ENCODE results near the gene HLA-DQB2.

The HLA-DQB2 gene

DNA sequence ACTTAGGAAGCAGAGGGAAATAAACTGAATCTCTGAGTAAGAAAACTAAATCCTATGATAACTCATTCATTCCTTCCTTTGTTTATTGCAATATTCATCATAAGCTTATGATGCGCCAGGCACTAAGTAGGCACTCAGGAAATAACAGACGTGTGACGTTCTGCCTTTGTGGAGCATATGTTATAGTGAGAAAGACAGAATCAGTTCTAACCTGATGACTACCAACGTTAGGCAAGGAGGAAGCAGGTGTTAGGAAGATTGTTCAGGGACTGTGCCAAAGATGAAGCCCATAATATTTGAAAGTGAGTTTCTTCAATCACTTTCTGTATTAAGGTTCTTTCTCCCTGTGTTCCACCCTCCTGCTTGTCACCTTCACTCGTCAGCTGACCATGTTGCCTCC, 18.6 kb downstream of the HLA-DQB2 start:
- DNase-seq = no peak

DNA sequence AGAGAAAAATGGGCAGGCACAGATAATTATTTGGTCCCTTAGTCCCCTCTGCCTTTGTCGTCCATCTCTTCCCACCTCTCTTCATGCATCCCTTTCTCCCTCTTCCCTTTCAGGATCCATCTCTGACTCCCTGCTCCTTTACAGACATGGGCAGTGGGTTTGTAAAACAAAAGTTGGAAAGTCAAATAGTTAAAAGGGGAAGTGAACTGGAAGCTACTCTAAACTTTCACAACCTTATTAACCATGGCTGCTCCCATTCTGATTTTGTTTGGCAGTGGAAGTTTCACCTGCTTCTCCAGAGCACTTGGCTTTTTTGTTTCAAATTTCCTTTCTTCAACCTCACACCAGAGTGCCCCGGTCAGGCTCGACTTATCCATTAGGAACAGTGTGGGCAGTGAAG, 21.0 kb downstream of the HLA-DQB2 start:
- no peak for DNase-seq

DNA sequence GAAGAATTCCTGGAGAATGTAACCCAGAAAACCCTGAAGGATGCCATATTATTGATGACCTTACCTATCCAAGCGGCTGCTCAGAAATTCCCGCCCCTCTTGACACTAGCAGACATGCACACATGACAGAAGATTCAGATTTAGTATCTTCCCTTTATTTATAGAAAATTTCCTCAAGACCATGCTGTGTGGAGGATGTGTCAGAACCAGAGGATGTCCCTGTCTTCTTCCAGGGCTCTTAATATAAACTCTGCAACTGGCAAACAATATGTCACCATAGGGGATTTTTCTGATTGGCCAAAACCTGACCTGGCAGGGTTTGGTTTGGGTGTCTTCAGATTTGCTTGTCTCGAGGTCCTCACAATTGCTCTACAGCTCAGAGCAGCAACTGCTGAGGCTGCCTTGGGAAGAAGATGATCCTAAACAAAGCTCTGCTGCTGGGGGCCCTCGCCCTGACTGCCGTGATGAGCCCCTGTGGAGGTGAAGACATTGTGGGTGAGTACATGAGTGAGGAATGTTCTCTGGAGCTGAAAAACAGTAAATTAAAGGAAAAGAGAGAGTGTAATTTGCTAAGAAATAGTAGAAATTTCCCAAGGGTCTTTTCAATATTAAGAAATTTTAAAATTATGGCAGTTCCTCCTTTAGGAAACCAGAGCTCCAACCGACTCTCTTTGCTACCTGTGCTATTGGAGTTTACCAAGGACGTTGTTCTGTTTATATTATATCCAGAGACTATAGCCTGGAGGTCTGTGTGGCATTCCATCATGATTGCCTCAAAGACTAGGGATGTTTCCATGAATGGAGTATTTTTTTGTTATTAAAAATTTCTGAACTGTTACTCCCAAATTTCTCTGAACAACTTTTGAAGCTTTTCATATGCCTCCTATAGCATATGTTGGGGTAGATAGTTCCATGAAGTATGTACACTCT, 22.0 kb downstream of the HLA-DQB2 start, which contains the start of gene HLA-DQA2:
Gene HLA-DQA2, plus strand, starts transcription at position 361 of the 930 bp plus-strand sequence. Its CDS starts 53 bp downstream, at position 414.
- no peak for DNase-seq

DNA sequence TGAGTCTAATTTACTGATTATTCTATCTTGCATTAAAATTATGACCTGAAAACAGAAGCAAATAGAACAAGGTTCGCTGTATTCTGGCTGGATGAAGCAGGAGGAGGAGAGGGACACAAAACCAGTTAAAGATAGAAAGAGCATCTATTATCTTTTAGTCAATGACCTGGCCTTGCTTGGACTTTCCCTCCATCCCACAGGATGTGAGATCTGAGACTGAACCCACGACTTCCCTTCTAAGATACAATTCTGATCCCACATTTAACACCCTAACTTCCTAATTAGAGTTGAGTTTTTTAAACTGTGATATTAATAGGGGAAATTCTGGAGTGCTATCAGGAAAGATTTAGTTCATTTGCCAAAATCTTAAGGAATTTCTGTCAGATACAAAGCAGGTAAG, 25.2 kb downstream of the HLA-DQB2 start:
- DNase-seq = no peak

DNA sequence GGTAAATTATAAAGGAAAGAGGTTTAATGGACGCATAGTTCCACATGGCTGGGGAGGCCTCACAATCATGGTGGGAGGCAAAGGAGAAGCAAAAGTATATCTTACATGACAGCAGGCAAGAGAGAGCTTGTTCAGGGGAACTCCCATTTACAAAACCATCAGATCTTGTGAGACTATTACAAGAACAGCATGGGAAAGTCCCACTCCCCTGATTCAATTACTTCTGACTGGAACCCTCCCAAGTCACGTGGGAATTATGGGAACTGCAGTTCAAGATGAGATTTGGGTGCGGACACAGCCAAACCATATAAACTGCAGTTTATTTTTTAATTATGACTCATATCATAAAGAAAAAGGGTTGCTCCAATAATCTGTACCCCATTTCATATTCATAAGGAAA, 44.5 kb downstream of the HLA-DQB2 start:
- no peak for DNase-seq

DNA sequence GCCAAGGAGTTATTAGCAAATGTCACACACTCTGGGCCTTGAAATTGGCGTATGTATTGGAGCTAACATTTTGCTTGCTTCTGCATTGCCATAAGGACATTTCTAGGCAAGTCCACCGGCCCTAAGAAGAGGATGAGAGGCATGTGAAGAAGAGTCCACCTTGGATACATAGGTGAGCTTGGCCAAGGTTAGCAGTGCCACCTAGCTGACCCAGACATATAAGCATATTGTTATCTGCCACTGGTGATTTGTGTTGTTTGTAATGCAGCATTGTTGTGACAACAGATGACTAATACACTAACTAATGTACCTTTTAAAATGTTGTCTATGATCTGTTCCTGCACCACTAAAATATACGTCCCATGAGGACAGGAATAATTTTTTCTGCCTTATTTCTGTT, 46.9 kb downstream of the HLA-DQB2 start:
- no peak for DNase-seq

DNA sequence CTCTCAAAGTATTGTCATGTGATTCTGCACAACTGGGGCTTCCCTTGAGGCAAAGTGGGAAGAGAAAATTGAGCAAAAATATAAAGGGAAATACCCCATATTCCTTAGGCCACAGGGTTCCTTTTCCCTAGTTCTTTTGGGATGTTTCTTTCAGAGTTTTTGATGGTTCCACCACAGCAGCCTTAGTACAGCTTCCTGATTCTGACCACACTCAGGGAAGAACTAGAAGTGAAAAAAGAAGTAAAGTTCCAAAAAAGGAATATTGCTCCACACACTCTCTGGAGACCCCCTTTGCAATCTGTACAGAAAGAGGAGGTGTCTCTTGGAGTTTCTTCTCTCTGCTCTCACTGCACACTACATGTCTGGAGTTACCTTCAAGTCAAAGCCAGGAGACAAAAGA, 50.1 kb downstream of the HLA-DQB2 start:
- no peak for DNase-seq

DNA sequence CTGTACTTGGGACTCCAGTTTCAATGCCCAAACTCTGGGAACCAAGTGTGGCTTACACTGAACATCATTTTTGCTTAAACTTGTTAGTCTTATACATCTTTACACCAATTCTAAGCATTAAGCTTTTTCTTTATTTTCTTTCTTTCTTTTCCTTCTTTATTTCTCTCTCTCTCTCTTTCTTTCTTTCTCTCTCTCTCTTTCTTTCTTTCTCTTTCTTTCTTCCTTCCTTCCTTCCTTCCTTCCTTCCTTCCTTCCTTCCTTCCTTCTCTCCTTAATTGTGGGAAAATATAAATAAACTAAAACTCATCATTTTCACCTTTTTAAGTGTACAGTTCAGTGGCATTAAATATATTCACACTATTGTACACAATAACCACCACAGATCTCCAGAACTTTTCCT, 53.7 kb downstream of the HLA-DQB2 start:
- no peak for DNase-seq

All from NCI-H774 (cell line).